Type B pancreatic cell (in vitro differentiated cells): ENCODE data around the gene OR4E1. TPM values are rescaled to one million over a fixed set of nuclear protein-coding genes. Genes with fewer than 3 reads are reported as not detected.

ENCODE experiments used
- DNase-seq: peaks from one replicate; pipeline ENCODE4 v3.0.0; 2021; ENCODE audit warnings: mixed read lengths; ENCODE audit not compliant: unreplicated experiment; ENCODE audit errors: extremely low spot score
- H3K27ac Mint-ChIP-seq: 2 replicates; pipeline ENCODE4 v1.8.0; 2021; ENCODE audit warnings: mild to moderate bottlenecking, mixed read lengths
- H3K27me3 Mint-ChIP-seq: 2 replicates; pipeline ENCODE4 v1.8.0; 2021; ENCODE audit warnings: mixed read lengths
- H3K36me3 Mint-ChIP-seq: 2 replicates; pipeline ENCODE4 v1.8.0; 2021; ENCODE audit warnings: mixed read lengths
- H3K4me1 Mint-ChIP-seq: one replicate; pipeline ENCODE4 v1.8.0; 2021; ENCODE audit warnings: mixed read lengths; ENCODE audit not compliant: unreplicated experiment
- H3K4me3 Mint-ChIP-seq: 2 replicates; pipeline ENCODE4 v1.8.0; 2021; ENCODE audit warnings: mild to moderate bottlenecking, mixed read lengths
- H3K9me3 Mint-ChIP-seq: 2 replicates; pipeline ENCODE4 v1.8.0; 2021; ENCODE audit warnings: mixed read lengths
- CTCF ChIP-seq: fragments of 200-600 bp; sonication (generic); conservative IDR thresholded peaks from 2 replicates; pipeline ENCODE4 v1.5.0; 2021; ENCODE audit warnings: antibody characterized with exemption, mild to moderate bottlenecking
- total RNA-seq: library from RNA; stranded (reverse); gene quantifications from 2 replicates; pipeline ENCODE4 v1.2.1, GENCODE V29; 2021; ENCODE audit warnings: low replicate concordance

Gene OR4E1
- total RNA-seq, 1 donor from 2014 or later = not detected

- no peak for TF ChIP-seq CTCF
- H3K9me3 Mint-ChIP-seq = no peaks in the 10 kb centered on the region
- H3K36me3 Mint-ChIP-seq = no peaks in the 10 kb centered on the region
- no peak overlapping the region for H3K27ac Mint-ChIP-seq
- DNase-seq = no peak
- peaks cover 3% of the 10 kb centered on the region for H3K27me3 Mint-ChIP-seq
- H3K4me3 Mint-ChIP-seq = no peak overlapping the region
- H3K4me1 Mint-ChIP-seq = no peaks in the 10 kb centered on the region
Measured at GRCh38 chr14:21626491-21627230, 47.0 kb downstream of the OR4E1 start.

Other genes with a start within 250 kb of the OR4E1 start
- 90.4 and 112 TPM in 2 replicates for gene CHD8, start 217.7 kb downstream of the OR4E1 start, total RNA-seq
- gene RAB2B, start 196.9 kb downstream of the OR4E1 start, total RNA-seq = 20.7 and 29.4 TPM in 2 replicates
- gene TOX4, start 196.6 kb downstream of the OR4E1 start, total RNA-seq = 73.8 and 75.4 TPM in 2 replicates
- 50.2 and 68.6 TPM in 2 replicates for gene METTL3, start 162.5 kb downstream of the OR4E1 start, total RNA-seq
- gene SALL2, start 147.5 kb downstream of the OR4E1 start, total RNA-seq = 16.2 and 75.8 TPM in 2 replicates
- not detected in 2 replicates for gene OR10G3, start 93.7 kb downstream of the OR4E1 start, total RNA-seq
- not detected in 2 replicates for gene OR10G2, start 38.9 kb downstream of the OR4E1 start, total RNA-seq
- not detected in 2 replicates for gene OR4E2, start 20.0 kb downstream of the OR4E1 start, total RNA-seq